Fibroblast of the aortic adventitia (primary cell): ENCODE results near the gene ZBTB16. TPM values are rescaled to one million over a fixed set of nuclear protein-coding genes. Genes with fewer than 3 reads are reported as not detected.

Source experiments
- DNase-seq: peaks from one replicate; pipeline ENCODE4 v3.0.0-alpha.2; 2010; ENCODE audit warnings: low read depth
- H3K4me3 ChIP-seq: 2 replicates; pipeline ENCODE4 v1.5.1; 2011; ENCODE audit warnings: low read depth, mild to moderate bottlenecking, control low read depth, low read length, moderate library complexity
- CTCF ChIP-seq: IDR thresholded peaks from 2 replicates; pipeline ENCODE4 v1.5.1; 2011; ENCODE audit warnings: mild to moderate bottlenecking, low read length, control low read depth, inconsistent platforms; ENCODE audit not compliant: insufficient read depth
- total RNA-seq: library from RNA; depleted of rRNA; stranded (reverse); fragments of >200 nt; gene quantifications from 2 replicates; pipeline ENCODE4 v1.2.3, GENCODE V29; 2012; ENCODE audit warnings: low replicate concordance

The ZBTB16 gene
- total RNA-seq, 1 donor: 0.27 TPM

DNA sequence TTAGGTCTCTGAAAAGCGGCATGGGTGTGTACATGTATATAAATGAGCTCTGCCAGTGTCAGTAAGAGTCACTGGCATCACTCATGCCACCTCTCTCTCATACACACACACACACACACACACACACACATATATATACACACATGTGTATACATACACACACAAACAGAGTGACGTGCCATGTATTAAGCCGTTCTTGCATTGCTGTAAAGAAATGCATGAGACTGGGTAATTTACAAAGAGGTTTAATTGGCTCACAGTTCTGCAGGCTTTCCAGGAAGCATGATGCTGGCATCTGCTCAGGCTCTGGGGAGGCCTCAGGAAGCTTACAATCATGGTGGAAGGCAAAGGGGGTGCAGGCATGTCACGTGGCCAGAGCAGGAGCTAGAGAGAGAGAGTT lies 131.1 kb downstream of the ZBTB16 start:
- DNase-seq: no peak
- TF ChIP-seq CTCF: no peak
- H3K4me3 ChIP-seq: no peak overlapping the region

- TF ChIP-seq CTCF: no peak
- no peak for DNase-seq
- no peak overlapping the region for H3K4me3 ChIP-seq
These were observed 132.4 kb downstream of the ZBTB16 start for GRCh38 chr11:114191893-114192292.

DNA sequence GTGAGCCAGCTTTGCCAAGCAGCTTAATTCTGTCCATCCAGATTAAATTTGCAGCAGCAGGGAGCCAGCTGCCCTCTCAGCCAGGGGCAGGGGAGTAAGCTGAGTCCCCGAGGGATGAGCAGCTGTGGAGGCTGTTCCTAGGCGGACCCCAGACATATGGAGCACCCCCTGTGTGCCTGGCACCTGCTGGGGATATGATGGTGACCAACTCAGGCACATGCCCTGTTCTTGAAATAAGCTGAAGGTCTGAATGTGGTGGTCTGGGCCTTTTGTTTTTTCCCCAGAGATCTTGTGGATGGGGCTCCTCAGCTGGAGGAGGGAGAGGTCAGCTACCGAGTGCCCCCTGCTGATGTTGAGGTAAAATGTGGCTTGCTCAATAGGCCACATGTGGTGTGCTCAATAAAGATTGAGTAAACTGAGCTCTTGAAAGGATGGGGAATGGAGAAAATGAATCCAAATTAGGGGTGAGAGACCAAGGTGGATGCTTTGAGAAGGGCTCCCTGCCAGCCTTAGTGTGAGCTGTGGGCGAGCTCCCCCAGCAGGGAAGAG lies 133.4 kb downstream of the ZBTB16 start:
- no peak overlapping the region for H3K4me3 ChIP-seq
- DNase-seq: no peak
- no peak for TF ChIP-seq CTCF

GRCh38 chr11:114193730-114194679 lies 134.5 kb downstream of the ZBTB16 start:
- TF ChIP-seq CTCF: no peak
- DNase-seq: no peak
- H3K4me3 ChIP-seq: no peak overlapping the region

DNA sequence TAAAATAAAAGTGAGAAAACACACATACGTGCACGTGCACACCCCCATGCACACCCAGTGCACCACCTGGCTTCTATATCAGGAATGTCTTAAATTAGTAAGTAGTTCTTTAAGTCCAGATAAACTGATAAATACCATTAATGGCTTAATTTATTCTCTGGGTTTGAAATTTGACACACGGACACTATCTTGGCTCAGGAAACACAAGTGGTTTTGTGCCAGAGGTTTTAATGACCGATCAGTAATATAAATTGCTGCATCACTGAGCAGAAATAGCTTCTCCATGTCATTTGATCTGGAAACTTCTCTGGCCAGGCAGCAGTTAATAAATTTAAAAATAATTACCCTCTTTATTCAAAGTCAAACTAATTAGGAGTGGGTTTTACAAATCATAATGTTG lies 135.2 kb downstream of the ZBTB16 start:
- no peak for DNase-seq
- H3K4me3 ChIP-seq: no peak overlapping the region
- TF ChIP-seq CTCF: no peak

- DNase-seq: no peak
- H3K4me3 ChIP-seq: no peak overlapping the region
- TF ChIP-seq CTCF: no peak
These were observed 135.6 kb downstream of the ZBTB16 start for GRCh38 chr11:114195151-114195550.
